OCI-LY7 (cell line): ENCODE results near the gene DNAJC5G.

ENCODE experiments used
- CTCF ChIP-seq: fragments of 200-600 bp; sonication (generic); conservative IDR thresholded peaks from 2 replicates; pipeline ENCODE4 v1.5.1; 2014; ENCODE audit warnings: mild to moderate bottlenecking, antibody characterized with exemption, low read length, moderate library complexity, mixed read lengths
- EZH2phosphoT487 ChIP-seq: fragments of 200-600 bp; sonication (generic); IDR thresholded peaks from 2 replicates; pipeline ENCODE4 v1.6.1; 2018; ENCODE audit warnings: low read depth, borderline replicate concordance, mild to moderate bottlenecking, mixed run types, antibody characterized with exemption, low read length, moderate library complexity, mixed read lengths

- no peak for TF ChIP-seq CTCF
- TF ChIP-seq EZH2phosphoT487 = no peak
These were observed 17.2 kb upstream of the DNAJC5G start for GRCh38 chr2:27258051-27258450.
